Endothelial cell of umbilical vein (primary cell): ENCODE results near the gene ITGA1. TPM values are rescaled to one million over a fixed set of nuclear protein-coding genes. Genes with fewer than 3 reads are reported as not detected.

Experiments used
- BruUV-seq: library from RNA; stranded (reverse); fragments of 400-500 nt; replicated peaks from 2 replicates; lab custom pipeline; 2021; lab: Mats Ljungman, UMichigan
- CTCF ChIA-PET: fragments of 300-600, 350-600 bp; sonication (Branson Sonifier 250); formaldehyde crosslinking; loops from one replicate; lab custom pipeline; 2021; ENCODE audit warnings: antibody characterized with exemption, inconsistent platforms; lab: Charles Lee
- POLR2A ChIA-PET: fragments of 300-600, 350-600 bp; sonication (Branson Sonifier 250); formaldehyde crosslinking; loops from one replicate; lab custom pipeline; 2021; ENCODE audit warnings: antibody characterized with exemption, inconsistent platforms; lab: Charles Lee
- DNase-seq: peaks from one replicate; pipeline ENCODE4 v3.0.0-alpha.2; 2011; ENCODE audit warnings: low read depth, low spot score
- FAIRE-seq: peaks from 2 replicates; lab custom pipeline; 2011; peaks lifted over from hg19 to GRCh38; lab: Jason Lieb, UNC
- H2AFZ ChIP-seq: 2 replicates; pipeline ENCODE4 v1.6.0; 2012; ENCODE audit warnings: low read depth, low read length, control low read depth, inconsistent platforms
- H3K27ac ChIP-seq: 2 replicates; pipeline ENCODE4 v1.5.1; 2011; ENCODE audit warnings: low read depth, mild to moderate bottlenecking, control low read depth, low read length, moderate library complexity; ENCODE audit not compliant: insufficient read depth
- H3K27me3 ChIP-seq, 2 experiments: 2 replicates each; pipeline versions ENCODE4 v1.6.0 to v1.6.1; 2011; ENCODE audit warnings: low read length in 2 of 2, mixed read lengths in 1 of 2; ENCODE audit not compliant: control insufficient read depth in 2 of 2, insufficient read depth in 2 of 2
- H3K36me3 ChIP-seq, 2 experiments: 2 replicates in 1 of 2; 3 replicates in 1 of 2; pipeline ENCODE4 v1.5.1; 2011; ENCODE audit warnings: low read length in 2 of 2, mild to moderate bottlenecking in 1 of 2, moderate library complexity in 1 of 2; ENCODE audit not compliant: control insufficient read depth in 2 of 2, insufficient read depth in 2 of 2; ENCODE audit errors: extremely low read depth in 1 of 2
- H3K4me1 ChIP-seq: 3 replicates; pipeline ENCODE4 v1.5.1; 2011; ENCODE audit warnings: mild to moderate bottlenecking, low read length; ENCODE audit not compliant: control insufficient read depth, insufficient read depth; ENCODE audit errors: extremely low read depth
- H3K4me2 ChIP-seq: 2 replicates; pipeline ENCODE4 v1.6.1; 2011; ENCODE audit warnings: low read length, control low read depth, mixed read lengths; ENCODE audit not compliant: insufficient read depth
- H3K4me3 ChIP-seq, 3 experiments: fragments of 200-600 bp in 1 of 3; sonication (generic), shearing (Covaris generic) in 1 of 3; replicated peaks in 1 of 3; 2 replicates each; pipeline ENCODE4 v1.5.1; 2011 to 2016; ENCODE audit warnings: control low read depth in 3 of 3, low read length in 3 of 3, mild to moderate bottlenecking in 2 of 3, inconsistent platforms in 1 of 3, low read depth in 1 of 3, moderate library complexity in 1 of 3; ENCODE audit not compliant: insufficient read depth in 1 of 3
- H3K79me2 ChIP-seq: 2 replicates; pipeline ENCODE4 v1.6.0; 2012; ENCODE audit warnings: low read length, inconsistent platforms; ENCODE audit not compliant: control insufficient read depth, insufficient read depth
- H3K9ac ChIP-seq: replicated peaks from 2 replicates; pipeline ENCODE3; 2011; ENCODE audit warnings: low read length, control low read depth; ENCODE audit not compliant: insufficient read depth; ENCODE audit errors: extremely low read depth
- H3K9me1 ChIP-seq: replicated peaks from 3 replicates; pipeline ENCODE4 v1.6.0; 2011; ENCODE audit warnings: mild to moderate bottlenecking, low read length; ENCODE audit not compliant: control insufficient read depth, insufficient read depth; ENCODE audit errors: extremely low read depth
- H3K9me3 ChIP-seq: replicated peaks from 2 replicates; pipeline ENCODE4 v1.5.1; 2012; ENCODE audit warnings: low read length, inconsistent platforms; ENCODE audit not compliant: control insufficient read depth, insufficient read depth
- H4K20me1 ChIP-seq: replicated peaks from 2 replicates; pipeline ENCODE3; 2011; ENCODE audit warnings: mild to moderate bottlenecking, low read length; ENCODE audit not compliant: control insufficient read depth, insufficient read depth; ENCODE audit errors: extremely low read depth
- EZH2 ChIP-seq: IDR thresholded peaks from 2 replicates; pipeline ENCODE4 v1.6.1; 2012; ENCODE audit warnings: borderline replicate concordance, low read depth, mild to moderate bottlenecking, moderate library complexity, low read length, inconsistent platforms; ENCODE audit not compliant: severe bottlenecking
- FOS ChIP-seq: IDR thresholded peaks from 2 replicates; pipeline ENCODE4 v1.6.1; 2011; ENCODE audit warnings: mild to moderate bottlenecking, low read length, moderate library complexity, borderline replicate concordance; ENCODE audit not compliant: insufficient read depth
- GATA2 ChIP-seq: IDR thresholded peaks from 2 replicates; pipeline ENCODE4 v1.7.0; 2011; ENCODE audit warnings: low read depth, mild to moderate bottlenecking, moderate library complexity, mixed read lengths, low read length; ENCODE audit not compliant: insufficient read length, insufficient read depth
- JUN ChIP-seq: IDR thresholded peaks from 2 replicates; pipeline ENCODE4 v1.6.1; 2011; ENCODE audit warnings: borderline replicate concordance, low read depth; ENCODE audit not compliant: insufficient read length, insufficient read depth
- MYC ChIP-seq: IDR thresholded peaks from one replicate; pipeline ENCODE4 v1.6.1; 2011; ENCODE audit warnings: mild to moderate bottlenecking, low read depth, low read length
- POLR2A ChIP-seq: IDR thresholded peaks from 2 replicates; pipeline ENCODE4 v1.6.1; 2012; ENCODE audit warnings: low read depth, mild to moderate bottlenecking, control low read depth, low read length
- POLR2AphosphoS5 ChIP-seq: IDR thresholded peaks from 2 replicates; pipeline ENCODE4 v1.6.1; 2012; ENCODE audit warnings: low read depth, mild to moderate bottlenecking, control low read depth, low read length, moderate library complexity; ENCODE audit not compliant: insufficient read depth
- dilution Hi-C: fragments of 300-500 bp; cut with MboI; formaldehyde crosslinking; loops from one replicate; pipeline ENCODE4 v1.15.0; 2019; ENCODE audit warnings: low sequenced_read_pairs; ENCODE audit not compliant: extremely low pct_ligation_motif_present
- intact Hi-C: fragments of 100-400 bp; cut with micrococcal nuclease; formaldehyde crosslinking; loops from one replicate; pipeline ENCODE4 v1.10.0; 2022
- polyA plus RNA-seq, 4 experiments: library from polyadenylated mRNA; depleted of rRNA in 3 of 4; stranded (reverse) in 3 of 4; unstranded in 1 of 4; fragments of >200 nt; gene quantifications; 2 replicates each; pipeline versions ENCODE4 v1.2.1 to v1.2.3, GENCODE V29; 2011 to 2012; ENCODE audit warnings: missing spikeins in 1 of 4
- total RNA-seq: library from RNA; stranded (reverse); gene quantifications from 2 replicates; pipeline ENCODE4 v1.2.3, GENCODE V29; 2021
- TF ChIP-seq, protein P1 (sequence below), 2 donors: IDR thresholded peaks; 1 replicate in 1 of 2; 2 replicates in 1 of 2; pipeline ENCODE4 v1.5.1; 2011; ENCODE audit warnings: low read length in 2 of 2, mild to moderate bottlenecking in 2 of 2, moderate library complexity in 2 of 2, control low read depth in 1 of 2, inconsistent platforms in 1 of 2, low read depth in 1 of 2; ENCODE audit not compliant: insufficient read depth in 1 of 2; ENCODE audit errors: extremely low read depth in 1 of 2
- TF ChIP-seq, protein P2 (sequence below): IDR thresholded peaks from 2 replicates; pipeline ENCODE4 v1.6.1; 2011; ENCODE audit not compliant: insufficient read depth, insufficient read length

ITGA1 gene
- total and polyA plus RNA-seq, 2 donors (not counting 3 experiments of a cell fraction or from before 2014, with no cell fraction given) = 0.65 to 1.9 TPM

GRCh38 chr5:52884453-52884852, 96.7 kb downstream of the ITGA1 start:
- H3K9me3 ChIP-seq = no peaks in the 10 kb centered on the region
- H3K4me1 ChIP-seq = no peaks in the 10 kb centered on the region
- no peaks in the 10 kb centered on the region for H3K79me2 ChIP-seq
- ChIA-PET POLR2A (no interaction called here), CTCF (interaction anchor here (1.1 kb wide), 1 partner anchor 13 kb away, joined by 3 read pairs; no protein-coding TSS in a partner anchor)
- no peaks in the 10 kb centered on the region for H3K36me3 ChIP-seq
- BruUV-seq = no TSS peak
- H3K27me3 ChIP-seq = no peaks in the 10 kb centered on the region
- H2AFZ ChIP-seq = no peak overlapping the region
- H3K4me3 ChIP-seq = no peak overlapping the region
- H3K9me1 ChIP-seq = no peaks in the 10 kb centered on the region
- H3K4me2 ChIP-seq = no peak overlapping the region
- DNase-seq (no peak), FAIRE-seq (no peak)
- intact Hi-C loops (no loop called here), dilution Hi-C loops (no loop called here)
- TF ChIP-seq, protein P1, sequence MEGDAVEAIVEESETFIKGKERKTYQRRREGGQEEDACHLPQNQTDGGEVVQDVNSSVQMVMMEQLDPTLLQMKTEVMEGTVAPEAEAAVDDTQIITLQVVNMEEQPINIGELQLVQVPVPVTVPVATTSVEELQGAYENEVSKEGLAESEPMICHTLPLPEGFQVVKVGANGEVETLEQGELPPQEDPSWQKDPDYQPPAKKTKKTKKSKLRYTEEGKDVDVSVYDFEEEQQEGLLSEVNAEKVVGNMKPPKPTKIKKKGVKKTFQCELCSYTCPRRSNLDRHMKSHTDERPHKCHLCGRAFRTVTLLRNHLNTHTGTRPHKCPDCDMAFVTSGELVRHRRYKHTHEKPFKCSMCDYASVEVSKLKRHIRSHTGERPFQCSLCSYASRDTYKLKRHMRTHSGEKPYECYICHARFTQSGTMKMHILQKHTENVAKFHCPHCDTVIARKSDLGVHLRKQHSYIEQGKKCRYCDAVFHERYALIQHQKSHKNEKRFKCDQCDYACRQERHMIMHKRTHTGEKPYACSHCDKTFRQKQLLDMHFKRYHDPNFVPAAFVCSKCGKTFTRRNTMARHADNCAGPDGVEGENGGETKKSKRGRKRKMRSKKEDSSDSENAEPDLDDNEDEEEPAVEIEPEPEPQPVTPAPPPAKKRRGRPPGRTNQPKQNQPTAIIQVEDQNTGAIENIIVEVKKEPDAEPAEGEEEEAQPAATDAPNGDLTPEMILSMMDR (IDR thresholded peaks at IDR 0.05; ENCODE audit: extremely low read depth in 1 of 2, insufficient read depth in 1 of 2, low read depth in 1 of 2, low read length in 2 of 2) = no peak
- TF ChIP-seq JUN (no peak), FOS (no peak), EZH2 (no peak), GATA2 (no peak), POLR2A (no peak), POLR2AphosphoS5 (no peak), MYC (no peak)
- TF ChIP-seq, protein P2, sequence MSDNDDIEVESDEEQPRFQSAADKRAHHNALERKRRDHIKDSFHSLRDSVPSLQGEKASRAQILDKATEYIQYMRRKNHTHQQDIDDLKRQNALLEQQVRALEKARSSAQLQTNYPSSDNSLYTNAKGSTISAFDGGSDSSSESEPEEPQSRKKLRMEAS = no peak
- H4K20me1 ChIP-seq = no peaks in the 10 kb centered on the region
- no peak overlapping the region for H3K9ac ChIP-seq
- no peak overlapping the region for H3K27ac ChIP-seq
